GM18870 (cell line): Measurements from ENCODE around the gene PSMB8.
"Not testable (repeated sequence)": the region's sequence is repeated elsewhere in the genome, so short reads cannot be mapped to it uniquely, and the experiment has no call there.

Experiments
- ATAC-seq: cut with Tn5 transposase; IDR thresholded peaks from one replicate; pipeline ENCODE4 v1.9.1; 2021; ENCODE audit warnings: moderate library complexity; ENCODE audit not compliant: unreplicated experiment

PSMB8 gene

DNA sequence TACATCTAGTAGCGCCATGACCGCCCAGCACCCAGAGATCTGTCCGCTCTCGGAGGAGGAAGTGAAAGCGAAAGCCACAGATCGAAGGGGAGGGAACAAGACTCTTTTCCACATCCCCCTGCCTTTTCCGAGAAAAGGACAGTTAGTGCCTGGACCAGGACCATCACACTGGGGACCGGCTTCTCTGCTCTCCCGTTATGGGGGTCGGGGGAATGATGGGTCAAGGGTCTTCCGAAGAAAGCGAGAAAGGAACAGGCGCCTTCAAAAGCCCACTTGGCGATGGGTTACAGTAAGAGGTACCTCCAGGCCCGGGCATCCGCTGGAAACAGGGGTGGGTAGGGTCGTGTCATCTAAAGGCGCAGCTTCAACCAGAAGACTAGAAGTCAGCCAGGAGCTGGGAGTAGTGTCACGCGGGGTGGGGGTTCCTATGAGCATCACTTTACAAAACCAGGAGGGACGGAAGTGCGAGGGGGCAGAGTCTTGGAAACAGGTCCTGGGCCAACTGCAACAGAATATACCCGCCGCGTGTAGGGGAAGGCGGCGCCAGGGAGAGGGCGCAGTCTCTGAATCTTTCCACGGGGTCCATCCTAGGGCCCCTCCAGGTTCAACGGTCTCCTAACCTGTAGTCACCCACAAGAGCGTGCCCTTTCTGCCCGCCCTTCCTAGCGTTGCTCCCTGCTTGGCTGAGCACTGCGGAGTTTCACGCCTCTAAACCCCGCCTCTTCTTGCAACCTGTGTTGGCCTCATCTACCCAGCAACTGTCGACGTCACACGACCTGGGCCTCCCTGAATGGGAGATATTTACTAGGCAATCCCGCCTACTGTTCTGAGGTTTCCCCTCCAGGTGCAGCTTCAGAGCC, at the start of gene PSMB8:
TSS of gene PSMB8 (minus strand) at position 69 of the 860 bp plus-strand sequence. CDS start at position 18, 51 bp downstream.
- peak; percentile 69 for ATAC-seq

DNA sequence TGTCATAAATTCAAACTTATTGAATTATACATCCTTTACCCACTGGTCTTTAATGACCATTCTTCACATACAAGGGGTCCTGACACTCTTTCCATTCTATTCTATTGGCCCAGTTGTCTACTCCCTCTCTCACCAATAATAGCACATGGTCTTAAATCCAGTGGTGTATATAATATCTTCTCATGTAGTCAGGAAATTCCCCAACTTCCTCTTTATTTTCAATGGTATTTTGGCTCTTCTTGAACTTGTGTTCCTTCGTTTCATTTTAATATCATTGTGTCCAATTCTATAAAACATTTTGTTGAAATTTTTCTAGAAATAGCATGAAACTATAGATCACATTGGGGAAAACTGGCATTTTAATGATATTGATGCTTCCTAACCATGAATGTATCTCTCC, 47.0 kb upstream of the PSMB8 start:
- no peak for ATAC-seq

DNA sequence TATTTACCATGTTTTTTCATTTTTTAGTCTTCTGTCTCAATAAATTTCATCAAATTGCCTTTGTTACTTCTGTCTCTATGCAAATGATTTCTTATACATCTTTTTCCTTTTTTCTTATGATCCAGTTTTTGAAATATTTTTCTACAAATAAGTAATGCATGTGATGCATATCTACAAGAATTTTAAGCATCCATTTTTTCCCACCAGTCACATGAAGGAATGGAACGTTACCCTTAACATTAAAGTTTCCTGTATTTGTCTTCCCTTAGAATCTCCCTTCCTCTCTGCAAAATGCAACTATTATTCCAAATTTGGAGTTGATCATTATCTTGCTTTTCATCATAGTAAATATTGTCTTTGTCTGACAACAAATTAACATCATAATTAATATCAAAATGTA, 45.7 kb upstream of the PSMB8 start:
- ATAC-seq: no peak

DNA sequence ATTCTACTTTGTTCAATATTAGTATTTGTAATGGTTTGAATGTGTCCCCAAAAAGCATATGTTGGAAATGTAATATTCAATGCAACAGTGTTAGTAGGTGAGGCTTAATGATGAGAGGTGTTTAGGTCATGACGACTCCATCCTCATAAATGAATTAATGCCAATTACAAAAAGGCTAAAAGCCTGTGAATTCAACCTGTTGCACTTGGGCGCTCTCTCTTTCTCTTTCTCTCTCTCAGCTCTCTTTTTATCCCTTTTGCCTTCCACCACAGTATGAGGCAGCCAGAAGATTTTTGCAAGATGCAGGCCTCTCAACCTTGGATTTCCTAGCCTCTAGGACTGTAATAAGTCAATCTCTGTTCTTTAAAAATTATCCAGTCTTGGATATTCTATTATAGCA, 44.7 kb upstream of the PSMB8 start:
- ATAC-seq: no peak

DNA sequence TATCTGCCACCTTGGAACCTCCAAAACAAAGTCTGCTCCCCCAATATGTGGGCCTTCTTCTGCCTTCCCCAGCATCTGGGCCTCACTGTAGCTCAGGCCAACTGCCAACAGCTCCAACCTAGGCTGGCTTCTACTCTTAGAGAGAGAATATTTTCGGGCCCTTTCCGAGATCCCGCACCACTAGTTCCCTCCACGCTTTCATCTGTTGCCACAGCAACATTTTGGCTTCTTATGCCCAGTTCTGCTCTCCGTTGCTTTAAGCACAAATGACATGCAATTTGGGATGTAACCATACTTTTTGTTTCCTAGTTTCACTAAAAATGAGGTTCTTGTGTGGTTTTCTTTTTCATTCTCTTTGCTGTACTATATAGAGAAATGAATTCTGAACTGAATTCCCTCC, 43.8 kb upstream of the PSMB8 start:
- no peak for ATAC-seq

DNA sequence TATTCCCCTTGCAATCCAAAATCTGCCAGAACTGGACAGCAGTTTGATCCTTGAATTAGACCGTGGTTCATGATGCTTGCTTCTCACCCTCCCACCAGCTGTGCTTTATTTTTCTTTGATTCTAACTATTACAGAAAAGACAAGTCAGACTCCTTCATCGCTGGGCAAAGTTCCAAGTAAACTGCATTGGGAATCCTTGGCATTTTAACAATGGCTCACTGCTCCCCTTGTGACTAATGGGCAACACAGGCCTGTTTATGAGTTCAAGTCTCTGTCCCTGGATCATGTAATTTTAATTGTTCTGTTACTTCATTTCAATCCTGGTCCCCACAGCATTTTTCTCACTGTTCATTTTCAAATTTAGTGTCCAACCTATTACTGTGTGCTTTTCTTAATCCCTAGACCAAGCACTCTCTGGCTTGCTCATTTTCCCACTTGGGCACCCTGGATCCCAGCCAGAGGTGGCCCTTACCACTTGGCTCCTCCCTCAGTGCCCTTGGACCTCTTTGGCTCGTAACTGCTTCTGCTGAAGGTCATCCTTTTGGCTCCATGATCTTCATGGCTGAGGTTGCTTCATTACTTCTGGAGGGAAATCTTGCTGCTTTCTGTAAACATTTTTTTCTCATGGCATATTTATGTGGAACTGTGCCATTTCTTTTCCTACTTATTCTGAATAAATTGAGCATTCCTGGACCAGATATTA, 43.0 kb upstream of the PSMB8 start:
- ATAC-seq: no peak

DNA sequence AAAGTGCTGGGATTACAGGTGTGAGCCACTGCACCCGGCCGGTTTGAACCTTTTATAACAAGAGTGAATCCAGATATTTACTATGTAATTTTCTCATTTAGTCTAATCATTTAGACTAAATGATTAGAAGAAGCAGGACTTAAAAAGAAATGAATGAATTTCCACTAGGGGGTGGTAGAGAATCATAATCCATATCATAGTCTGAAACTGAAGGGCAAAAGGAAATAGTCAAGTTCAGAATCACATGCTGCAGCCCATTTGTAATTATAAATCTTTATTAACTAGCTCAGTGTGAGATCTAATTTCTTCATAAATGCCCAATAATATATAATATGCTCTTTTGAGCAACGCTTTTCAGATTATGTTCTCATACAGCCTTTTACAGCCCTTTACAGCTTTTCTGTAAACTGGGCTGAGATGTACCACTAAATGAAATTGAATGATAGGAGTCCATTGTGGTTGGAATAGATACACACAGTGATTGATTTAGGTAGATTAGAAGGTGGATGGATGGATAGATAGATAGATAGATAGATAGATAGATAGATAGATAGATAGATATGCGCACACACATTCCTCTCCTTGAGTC, 41.9 kb upstream of the PSMB8 start:
- ATAC-seq: no peak

DNA sequence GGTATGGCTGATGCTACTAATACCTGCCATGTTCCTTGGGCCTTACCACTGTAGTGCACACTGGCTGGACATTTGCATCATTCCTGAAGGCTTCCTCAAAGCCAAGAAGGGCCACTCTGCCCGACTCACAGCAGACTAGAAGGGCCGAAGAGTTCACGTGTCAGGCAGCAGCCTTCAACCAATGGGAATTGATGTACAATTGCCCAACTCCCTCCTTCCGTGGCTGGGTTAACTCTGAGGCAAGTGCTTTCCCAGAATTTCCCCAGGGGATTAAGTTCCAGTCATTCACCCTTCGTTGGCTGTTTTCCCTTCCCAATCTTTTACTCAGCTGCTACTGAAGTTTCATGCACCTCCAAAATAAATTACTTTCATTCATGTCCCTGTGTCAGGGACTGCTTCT, 39.9 kb upstream of the PSMB8 start:
- no peak for ATAC-seq

DNA sequence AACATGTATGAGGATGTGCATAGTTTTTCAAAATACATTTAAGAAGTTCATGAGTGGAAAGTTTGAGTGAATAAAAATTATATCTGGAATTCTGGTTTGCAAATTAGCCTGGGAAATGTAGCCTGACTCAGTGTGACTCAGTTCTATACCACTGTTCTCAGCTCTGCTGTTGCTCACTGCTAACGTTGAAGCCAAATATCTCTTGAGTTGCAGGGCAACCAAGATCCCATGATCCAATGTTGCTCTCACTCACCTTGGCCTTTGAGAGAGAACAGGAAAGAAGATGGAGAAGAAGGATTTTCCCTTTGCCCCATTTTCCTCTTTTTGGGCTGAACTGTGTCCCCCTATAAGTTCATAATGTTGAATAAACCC, 39.0 kb upstream of the PSMB8 start:
- ATAC-seq: no peak

DNA sequence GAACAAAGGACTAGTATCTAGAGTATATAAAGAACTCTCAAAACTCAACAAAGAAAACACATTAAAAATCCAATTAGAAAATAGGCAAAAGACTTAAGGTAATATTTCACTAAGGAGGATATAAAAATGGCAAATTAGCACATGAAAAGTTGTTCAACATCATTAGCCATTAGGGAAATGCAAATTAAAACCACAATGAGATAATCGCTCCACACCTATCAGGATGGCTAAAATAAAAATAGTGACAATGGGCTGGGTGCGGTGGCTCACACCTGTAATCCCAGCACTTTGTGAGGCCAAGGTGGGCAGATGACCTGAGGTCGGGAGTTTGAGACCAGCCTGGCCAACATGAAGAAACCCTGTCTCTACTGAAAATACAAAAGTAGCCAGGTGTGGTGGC, 37.1 kb upstream of the PSMB8 start:
- not testable (repeated sequence) for ATAC-seq

DNA sequence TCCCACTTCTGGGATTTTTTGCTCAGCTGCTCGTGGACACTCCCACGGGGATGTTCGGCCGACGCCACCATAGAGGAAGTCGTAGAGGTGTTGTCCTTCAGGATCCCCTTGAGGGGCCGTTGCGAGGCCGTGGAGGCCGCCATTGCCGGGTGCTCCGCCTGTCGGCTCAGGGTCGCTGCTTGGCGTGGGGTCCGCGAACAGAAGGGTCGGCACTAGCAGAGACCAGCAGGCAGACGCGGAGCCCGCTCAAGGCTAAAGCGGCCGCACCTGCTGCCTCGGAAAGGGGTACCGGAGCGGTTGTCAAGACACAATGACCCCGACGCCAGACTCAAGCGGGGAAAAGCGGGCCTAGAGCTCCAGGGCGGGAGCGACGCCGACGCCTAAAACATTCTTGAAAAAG, 35.8 kb upstream of the PSMB8 start:
- no peak for ATAC-seq

DNA sequence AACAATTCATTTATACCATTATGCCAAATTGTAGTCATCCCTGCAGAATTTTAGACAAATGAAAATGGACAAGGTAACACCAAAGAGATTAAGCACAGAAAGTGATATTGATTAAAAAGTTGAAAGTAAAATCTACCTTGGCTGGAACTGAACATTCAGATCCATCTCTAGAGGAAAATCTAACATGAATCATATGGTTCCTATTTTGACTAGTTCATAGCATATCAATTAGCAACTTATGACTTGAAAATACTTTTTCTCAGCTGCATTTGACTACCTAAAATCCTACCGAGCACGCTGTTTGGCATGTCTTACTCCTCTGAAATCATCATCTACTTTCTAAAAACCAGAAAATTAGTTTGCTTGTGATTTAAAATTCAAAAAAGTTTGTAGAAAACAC, 32.8 kb upstream of the PSMB8 start:
- ATAC-seq: no peak

DNA sequence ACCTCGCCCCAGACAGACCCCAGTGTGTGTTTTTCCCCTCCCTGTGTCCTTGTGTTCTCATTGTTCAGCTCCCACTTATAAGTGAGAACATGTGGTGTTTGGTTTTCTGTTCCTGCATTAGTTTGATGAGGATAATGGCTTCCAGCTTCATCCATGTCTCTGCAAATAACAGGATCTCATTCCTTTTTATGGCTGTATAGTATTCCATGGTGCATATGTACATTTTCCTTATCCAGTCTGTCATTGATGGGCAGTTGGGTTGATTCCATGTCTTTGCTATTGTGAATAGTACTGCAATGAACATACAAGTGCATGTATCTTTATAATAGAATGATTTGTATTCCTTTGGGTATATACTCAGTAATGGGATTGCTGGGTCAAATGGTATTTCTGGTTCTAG, 30.1 kb upstream of the PSMB8 start:
- ATAC-seq: not testable (repeated sequence)

DNA sequence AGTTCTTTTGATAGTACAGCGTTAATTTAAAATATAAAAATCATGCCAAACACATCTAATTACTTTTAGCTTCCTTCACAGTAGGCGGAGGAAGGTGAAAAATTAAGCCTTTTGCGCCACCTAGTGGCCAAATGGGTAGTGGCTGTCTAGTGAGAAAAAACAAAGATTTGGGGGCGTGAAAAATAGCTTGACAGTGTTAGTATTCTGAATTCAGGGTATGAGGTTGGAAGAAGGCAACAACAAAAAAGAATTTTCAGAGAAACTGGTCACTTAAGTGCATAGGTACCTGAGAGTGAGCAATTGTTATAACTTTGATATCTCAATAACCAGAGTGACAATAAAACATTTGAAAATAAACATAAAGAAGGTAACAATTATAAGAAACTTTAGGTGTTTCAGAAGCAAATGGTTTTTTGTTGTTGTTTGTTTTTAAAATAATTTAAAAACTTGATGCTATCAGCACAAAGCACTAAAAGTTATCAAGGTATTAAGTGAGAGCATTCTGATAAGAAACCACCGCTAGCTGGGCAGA, 24.5 kb upstream of the PSMB8 start:
- ATAC-seq: peak; percentile 46

DNA sequence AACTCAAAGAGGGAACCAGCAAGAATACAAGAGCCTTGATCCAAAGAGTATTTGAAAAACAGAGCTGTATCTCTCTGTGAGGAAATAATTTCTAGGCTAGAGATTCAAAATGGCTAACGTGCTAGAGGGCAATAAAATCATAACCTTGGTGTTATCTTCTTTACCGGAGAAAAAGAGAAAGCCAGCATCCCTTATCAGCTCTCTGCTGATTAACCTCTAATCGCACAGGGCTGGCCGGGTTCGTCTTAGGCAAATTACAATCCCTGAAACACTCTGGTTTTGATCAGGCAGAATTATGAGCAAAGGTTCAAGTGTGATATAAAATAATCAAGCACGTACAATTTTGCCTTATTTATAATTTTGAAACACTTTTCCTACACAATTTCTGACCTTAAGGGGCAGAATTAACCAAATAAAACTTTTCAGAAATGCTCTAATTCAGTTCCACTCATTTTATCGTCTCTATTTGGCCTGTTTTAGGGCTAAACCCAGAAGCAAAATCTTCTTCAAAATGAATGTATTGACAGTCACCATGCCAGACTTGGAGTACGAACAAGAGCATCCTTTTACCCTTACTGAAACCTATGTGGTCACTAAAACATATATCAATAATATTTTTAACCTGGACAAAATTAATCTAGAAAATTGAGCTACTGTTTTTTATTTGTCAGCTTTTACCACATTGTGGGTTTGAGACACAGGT, 23.9 kb upstream of the PSMB8 start:
- no peak for ATAC-seq

DNA sequence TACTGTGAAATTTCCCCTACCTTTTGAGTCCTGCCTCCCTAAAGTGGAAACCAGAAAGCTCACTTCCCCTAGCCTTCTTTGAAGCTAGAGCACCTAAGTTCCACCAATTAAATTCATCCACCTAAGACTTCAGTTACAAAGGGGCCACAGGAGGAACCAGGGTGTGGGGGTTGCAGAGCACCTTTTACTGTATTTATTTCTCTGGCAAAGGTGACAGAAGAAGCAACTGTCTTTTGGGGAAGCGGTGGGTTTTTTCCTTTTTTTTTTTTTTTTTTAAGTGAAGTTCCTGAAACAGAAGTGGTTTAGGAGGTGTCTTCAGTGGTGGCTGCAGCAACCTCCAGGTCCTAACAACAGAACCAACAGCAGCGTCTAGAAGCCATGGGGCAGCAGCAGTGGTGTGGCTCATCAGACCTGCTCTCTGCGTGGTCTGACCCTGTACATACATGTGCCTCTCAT, 23.2 kb upstream of the PSMB8 start:
- no peak for ATAC-seq

DNA sequence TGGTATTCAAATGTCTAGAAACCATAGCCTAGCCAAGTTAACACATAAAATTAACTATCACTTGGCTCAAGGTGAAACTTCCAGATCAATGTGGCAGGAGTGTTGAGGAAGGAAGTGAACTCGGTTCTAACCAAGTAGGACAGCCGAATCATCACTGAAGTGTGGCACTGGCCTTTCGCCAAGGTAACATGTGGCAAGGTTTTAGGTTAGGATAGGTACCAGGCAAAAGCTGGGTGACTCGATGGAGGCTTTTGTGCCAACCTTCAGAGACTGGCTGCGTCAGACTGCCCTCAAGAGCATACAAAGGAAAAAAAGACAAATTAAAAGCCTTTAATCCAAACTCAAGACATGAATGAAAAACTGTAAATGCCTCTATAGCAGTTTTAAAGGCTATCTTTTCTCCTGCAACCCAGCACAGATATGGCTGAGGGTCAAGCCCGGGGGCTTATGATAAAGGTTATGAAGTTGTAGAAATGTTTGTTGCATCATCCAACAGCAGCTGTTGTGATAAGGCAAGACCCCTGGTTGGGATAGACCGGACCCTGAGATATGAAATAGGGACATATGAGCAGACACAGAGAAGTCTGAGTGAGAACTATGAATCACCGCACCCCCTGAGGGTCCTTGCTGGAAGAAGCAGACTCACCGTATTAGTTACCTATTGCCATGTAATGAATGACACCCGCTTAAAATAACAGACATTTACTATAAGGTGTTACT, 22.0 kb upstream of the PSMB8 start:
- no peak for ATAC-seq

DNA sequence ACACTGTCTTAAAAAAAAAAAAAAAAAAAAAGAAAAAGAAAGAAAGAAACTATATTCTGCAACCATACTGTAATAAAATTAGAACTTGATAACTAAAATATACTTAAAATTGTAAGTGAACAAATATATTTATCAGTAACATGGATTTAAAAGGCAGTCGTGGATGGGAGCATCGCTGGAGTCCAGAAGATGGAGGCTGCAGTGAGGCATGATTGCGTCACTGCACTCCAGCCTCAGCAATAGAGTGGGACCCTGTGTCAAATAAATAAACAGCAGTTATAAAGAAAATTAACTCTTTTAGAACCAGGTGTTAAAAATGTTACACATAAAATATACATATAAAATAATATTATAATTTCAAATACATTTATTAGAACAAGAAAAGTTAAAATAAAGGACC, 18.9 kb upstream of the PSMB8 start:
- ATAC-seq: no peak

DNA sequence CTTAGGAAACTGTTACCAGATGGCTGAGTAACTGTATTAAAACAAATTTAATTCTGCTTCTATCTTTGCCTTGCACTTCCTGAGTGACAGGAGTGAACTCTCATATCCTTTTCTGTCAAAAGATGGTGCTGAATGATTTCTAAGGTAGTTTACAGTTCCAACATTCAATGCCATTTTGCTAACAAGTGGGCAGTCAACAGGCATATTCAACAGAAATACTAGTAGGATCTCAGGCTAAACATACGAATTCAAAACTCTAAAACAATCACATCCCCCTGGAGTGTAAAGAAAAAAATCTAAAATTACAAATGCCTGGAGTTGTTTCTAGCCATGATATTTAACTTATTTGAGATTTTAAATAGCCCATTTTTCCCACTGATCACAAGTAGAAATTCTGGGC, 16.8 kb upstream of the PSMB8 start:
- ATAC-seq: no peak

DNA sequence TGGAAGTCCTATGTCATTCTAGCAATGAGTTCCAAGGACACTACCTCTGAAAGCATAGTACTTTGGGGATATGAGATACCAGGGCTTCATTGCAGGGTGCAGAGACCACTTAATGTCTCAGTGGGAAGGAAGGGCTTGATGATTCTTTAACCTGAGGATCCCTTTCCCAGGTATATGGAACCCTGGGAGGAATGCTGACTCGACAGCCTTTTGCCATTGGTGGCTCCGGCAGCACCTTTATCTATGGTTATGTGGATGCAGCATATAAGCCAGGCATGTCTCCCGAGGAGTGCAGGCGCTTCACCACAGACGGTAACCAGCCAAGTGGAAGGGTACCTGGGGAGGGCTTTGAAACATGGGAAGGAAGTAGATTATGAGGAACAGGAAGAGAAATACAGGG, 14.3 kb upstream of the PSMB8 start:
- ATAC-seq: no peak
